SK-N-SH (cell line): ENCODE results near the gene SLAIN2. TPM values are rescaled to one million over a fixed set of nuclear protein-coding genes. Genes with fewer than 3 reads are reported as not detected.

ENCODE experiments used
- CTCF ChIA-PET: fragments of 300-600, 350-600 bp; formaldehyde crosslinking; extraction: SDS; loops from one replicate; lab custom pipeline; 2021; lab: Yijun Ruan, JAX
- POLR2A ChIA-PET: fragments of 350-600 bp; sonication (Branson Sonifier 250); formaldehyde crosslinking; extraction: SDS; loops from one replicate; lab custom pipeline; 2020; ENCODE audit warnings: antibody characterized with exemption, inconsistent platforms; lab: Yijun Ruan, JAX
- DNase-seq: peaks from one replicate; pipeline ENCODE4 v3.0.0; 2012
- H2AFZ ChIP-seq: fragments of 200-600 bp; sonication (generic); 2 replicates; pipeline ENCODE4 v1.8.1; 2016; ENCODE audit warnings: antibody characterized with exemption, mild to moderate bottlenecking, low read depth
- H3F3A ChIP-seq: fragments of 200-600 bp; sonication (generic); replicated peaks from 2 replicates; pipeline ENCODE3; 2016; ENCODE audit warnings: antibody characterized with exemption, mild to moderate bottlenecking; ENCODE audit not compliant: insufficient read depth
- H3K27ac ChIP-seq, 2 experiments: fragments of 200-500 bp in 1 of 2; fragments of 200-600 bp in 1 of 2; sonication (Bioruptor generic) in 1 of 2; sonication (generic), shearing (Covaris generic) in 1 of 2; 2 replicates each; pipeline versions ENCODE4 v1.5.1 to v1.6.1; 2014 to 2016; ENCODE audit warnings: low read depth in 2 of 2, inconsistent platforms in 1 of 2, low read length in 1 of 2, mild to moderate bottlenecking in 1 of 2, mixed read lengths in 1 of 2
- H3K27me3 ChIP-seq: fragments of 200-600 bp; sonication (generic), shearing (Covaris generic); 2 replicates; pipeline ENCODE4 v1.6.1; 2016; ENCODE audit warnings: mixed run types; ENCODE audit not compliant: insufficient read depth
- H3K36me3 ChIP-seq, 2 experiments: fragments of 200-500 bp in 1 of 2; fragments of 200-600 bp in 1 of 2; sonication (Bioruptor generic) in 1 of 2; sonication (generic) in 1 of 2; replicated peaks in 1 of 2; 2 replicates each; pipeline versions ENCODE3 to v1.5.1; 2014 to 2016; ENCODE audit warnings: low read length in 1 of 2, mild to moderate bottlenecking in 1 of 2; ENCODE audit not compliant: insufficient read depth in 2 of 2, control insufficient read depth in 1 of 2
- H3K4me1 ChIP-seq, 2 experiments: fragments of 200-500 bp in 1 of 2; fragments of 200-600 bp in 1 of 2; sonication (Bioruptor generic) in 1 of 2; sonication (generic), shearing (Covaris generic) in 1 of 2; 2 replicates each; pipeline versions ENCODE4 v1.5.1 to v1.6.1; 2014 to 2016; ENCODE audit warnings: low read depth in 1 of 2, low read length in 1 of 2, mixed run types in 1 of 2; ENCODE audit not compliant: insufficient read depth in 2 of 2, control insufficient read depth in 1 of 2
- H3K4me2 ChIP-seq: fragments of 200-600 bp; sonication (generic), shearing (Covaris generic); 2 replicates; pipeline ENCODE4 v1.6.1; 2017; ENCODE audit warnings: mixed run types
- H3K4me3 ChIP-seq, 2 experiments: fragments of 200-500 bp in 1 of 2; fragments of 200-600 bp in 1 of 2; sonication (Bioruptor generic) in 1 of 2; sonication (generic), shearing (Covaris generic) in 1 of 2; 2 replicates each; pipeline versions ENCODE4 v1.5.1 to v1.8.1; 2014 to 2016; ENCODE audit warnings: low read depth in 2 of 2, inconsistent platforms in 1 of 2, low read length in 1 of 2, mild to moderate bottlenecking in 1 of 2, mixed read lengths in 1 of 2, moderate library complexity in 1 of 2
- H3K79me2 ChIP-seq: fragments of 200-600 bp; sonication (generic); 2 replicates; pipeline ENCODE4 v1.8.1; 2017; ENCODE audit warnings: mild to moderate bottlenecking; ENCODE audit not compliant: insufficient read depth
- H3K9ac ChIP-seq: fragments of 200-600 bp; sonication (generic); 2 replicates; pipeline ENCODE4 v1.6.1; 2017; ENCODE audit warnings: mixed run types
- H3K9me2 ChIP-seq: fragments of 200-600 bp; sonication (generic); 2 replicates; pipeline ENCODE4 v1.6.1; 2017; ENCODE audit warnings: mixed run types
- H3K9me3 ChIP-seq: fragments of 200-600 bp; sonication (generic); 2 replicates; pipeline ENCODE4 v1.6.1; 2017; ENCODE audit warnings: mixed run types, mild to moderate bottlenecking, moderate library complexity
- H4K20me1 ChIP-seq: fragments of 200-600 bp; sonication (generic); 2 replicates; pipeline ENCODE4 v1.6.1; 2017; ENCODE audit warnings: mild to moderate bottlenecking, mixed run types; ENCODE audit not compliant: insufficient read depth
- CHD2 ChIP-seq: fragments of 150-350 bp; IDR thresholded peaks from 2 replicates; pipeline ENCODE4 v1.6.1; 2018; ENCODE audit warnings: low read length; ENCODE audit not compliant: partially characterized antibody
- ELF1 ChIP-seq: IDR thresholded peaks from 2 replicates; pipeline ENCODE4 v1.4.0; 2012
- FOXM1 ChIP-seq: IDR thresholded peaks from 2 replicates; pipeline ENCODE4 v1.4.0; 2012; ENCODE audit warnings: low read depth, mild to moderate bottlenecking
- GATA2 ChIP-seq: sonication (generic); formaldehyde crosslinking; IDR thresholded peaks from 2 replicates; pipeline ENCODE4 v1.5.0; 2020; ENCODE audit warnings: mild to moderate bottlenecking, missing genetic modification reagents
- MEF2A ChIP-seq: IDR thresholded peaks from 2 replicates; pipeline ENCODE4 v1.4.0; 2012; ENCODE audit warnings: low read depth, borderline replicate concordance
- MXI1 ChIP-seq: IDR thresholded peaks from 2 replicates; pipeline ENCODE4 v1.6.1; 2012; ENCODE audit warnings: mild to moderate bottlenecking, low read depth, low read length, improper control_type of control experiment
- NRF1 ChIP-seq: IDR thresholded peaks from 2 replicates; pipeline ENCODE4 v1.6.1; 2012; ENCODE audit warnings: low read depth, mild to moderate bottlenecking, low read length
- RCOR1 ChIP-seq: fragments of 150-350 bp; IDR thresholded peaks from 2 replicates; pipeline ENCODE4 v1.6.1; 2017; ENCODE audit warnings: antibody characterized with exemption, low read length
- WGBS: methylation state at CpG from one replicate; pipeline ENCODE4 v1.1.6; 2017; ENCODE audit warnings: low lambda C conversion rate; 5-methylcytosine and 5-hydroxymethylcytosine counted together
- polyA plus RNA-seq, 3 experiments: library from polyadenylated mRNA; depleted of rRNA; stranded (reverse); fragments of >200 nt; gene quantifications; 2 replicates each; pipeline ENCODE4 v1.2.3, GENCODE V29; 2012
- TF ChIP-seq, protein P1 (sequence below): IDR thresholded peaks from 2 replicates; pipeline ENCODE4 v1.4.0; 2012; ENCODE audit warnings: low read depth
- TF ChIP-seq, protein P2 (sequence below): fragments of 150-350 bp; IDR thresholded peaks from 2 replicates; pipeline ENCODE4 v1.6.1; 2016; ENCODE audit warnings: mild to moderate bottlenecking, low read depth, low read length
- TF ChIP-seq, protein P3 (sequence below): IDR thresholded peaks from 2 replicates; pipeline ENCODE4; 2012
- TF ChIP-seq, protein P4 (sequence below): IDR thresholded peaks from 2 replicates; pipeline ENCODE4 v1.6.1; 2012; ENCODE audit warnings: mild to moderate bottlenecking, low read depth, low read length, moderate library complexity
- TF ChIP-seq, protein P5 (sequence below): fragments of 150-350 bp; IDR thresholded peaks from 2 replicates; pipeline ENCODE4 v1.6.1; 2017; ENCODE audit warnings: antibody characterized with exemption, low read length, low read depth, borderline replicate concordance

SLAIN2 gene
- polyA plus RNA-seq, 1 of the 3 experiments (the other 2 are of a cell fraction) = 17.0 TPM

DNA sequence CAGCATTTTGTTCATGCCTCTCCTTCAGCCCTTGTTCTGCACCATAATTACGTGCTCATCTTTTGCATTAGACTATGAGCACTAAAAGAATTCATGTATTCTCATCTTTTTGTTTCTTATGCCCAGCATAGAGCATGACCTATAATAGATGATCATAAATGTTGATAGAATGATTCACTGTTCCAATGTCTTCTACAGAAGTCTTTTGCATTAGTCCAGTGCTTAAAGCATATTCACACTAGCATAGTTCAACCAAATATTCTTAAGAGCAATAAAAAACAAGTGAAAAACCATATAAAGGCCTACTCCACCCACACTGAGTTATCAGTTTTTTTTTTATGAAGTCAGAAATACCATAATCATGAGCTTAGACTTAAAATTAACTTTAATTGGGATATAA, 105.3 kb downstream of the SLAIN2 start:
- no peak for TF ChIP-seq ELF1
- TF ChIP-seq, protein P1, sequence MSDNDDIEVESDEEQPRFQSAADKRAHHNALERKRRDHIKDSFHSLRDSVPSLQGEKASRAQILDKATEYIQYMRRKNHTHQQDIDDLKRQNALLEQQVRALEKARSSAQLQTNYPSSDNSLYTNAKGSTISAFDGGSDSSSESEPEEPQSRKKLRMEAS = no peak
- TF ChIP-seq, protein P2, sequence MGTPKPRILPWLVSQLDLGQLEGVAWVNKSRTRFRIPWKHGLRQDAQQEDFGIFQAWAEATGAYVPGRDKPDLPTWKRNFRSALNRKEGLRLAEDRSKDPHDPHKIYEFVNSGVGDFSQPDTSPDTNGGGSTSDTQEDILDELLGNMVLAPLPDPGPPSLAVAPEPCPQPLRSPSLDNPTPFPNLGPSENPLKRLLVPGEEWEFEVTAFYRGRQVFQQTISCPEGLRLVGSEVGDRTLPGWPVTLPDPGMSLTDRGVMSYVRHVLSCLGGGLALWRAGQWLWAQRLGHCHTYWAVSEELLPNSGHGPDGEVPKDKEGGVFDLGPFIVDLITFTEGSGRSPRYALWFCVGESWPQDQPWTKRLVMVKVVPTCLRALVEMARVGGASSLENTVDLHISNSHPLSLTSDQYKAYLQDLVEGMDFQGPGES = no peak
- TF ChIP-seq NRF1 = no peak
- TF ChIP-seq MXI1 = no peak
- TF ChIP-seq FOXM1 = no peak
- no peak for TF ChIP-seq MEF2A
- TF ChIP-seq, protein P3, sequence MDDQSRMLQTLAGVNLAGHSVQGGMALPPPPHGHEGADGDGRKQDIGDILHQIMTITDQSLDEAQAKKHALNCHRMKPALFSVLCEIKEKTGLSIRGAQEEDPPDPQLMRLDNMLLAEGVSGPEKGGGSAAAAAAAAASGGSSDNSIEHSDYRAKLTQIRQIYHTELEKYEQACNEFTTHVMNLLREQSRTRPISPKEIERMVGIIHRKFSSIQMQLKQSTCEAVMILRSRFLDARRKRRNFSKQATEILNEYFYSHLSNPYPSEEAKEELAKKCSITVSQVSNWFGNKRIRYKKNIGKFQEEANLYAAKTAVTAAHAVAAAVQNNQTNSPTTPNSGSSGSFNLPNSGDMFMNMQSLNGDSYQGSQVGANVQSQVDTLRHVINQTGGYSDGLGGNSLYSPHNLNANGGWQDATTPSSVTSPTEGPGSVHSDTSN = no peak
- TF ChIP-seq CHD2 = no peak
- TF ChIP-seq GATA2 (CRISPR knock-in tag) = no peak
- TF ChIP-seq, protein P4, sequence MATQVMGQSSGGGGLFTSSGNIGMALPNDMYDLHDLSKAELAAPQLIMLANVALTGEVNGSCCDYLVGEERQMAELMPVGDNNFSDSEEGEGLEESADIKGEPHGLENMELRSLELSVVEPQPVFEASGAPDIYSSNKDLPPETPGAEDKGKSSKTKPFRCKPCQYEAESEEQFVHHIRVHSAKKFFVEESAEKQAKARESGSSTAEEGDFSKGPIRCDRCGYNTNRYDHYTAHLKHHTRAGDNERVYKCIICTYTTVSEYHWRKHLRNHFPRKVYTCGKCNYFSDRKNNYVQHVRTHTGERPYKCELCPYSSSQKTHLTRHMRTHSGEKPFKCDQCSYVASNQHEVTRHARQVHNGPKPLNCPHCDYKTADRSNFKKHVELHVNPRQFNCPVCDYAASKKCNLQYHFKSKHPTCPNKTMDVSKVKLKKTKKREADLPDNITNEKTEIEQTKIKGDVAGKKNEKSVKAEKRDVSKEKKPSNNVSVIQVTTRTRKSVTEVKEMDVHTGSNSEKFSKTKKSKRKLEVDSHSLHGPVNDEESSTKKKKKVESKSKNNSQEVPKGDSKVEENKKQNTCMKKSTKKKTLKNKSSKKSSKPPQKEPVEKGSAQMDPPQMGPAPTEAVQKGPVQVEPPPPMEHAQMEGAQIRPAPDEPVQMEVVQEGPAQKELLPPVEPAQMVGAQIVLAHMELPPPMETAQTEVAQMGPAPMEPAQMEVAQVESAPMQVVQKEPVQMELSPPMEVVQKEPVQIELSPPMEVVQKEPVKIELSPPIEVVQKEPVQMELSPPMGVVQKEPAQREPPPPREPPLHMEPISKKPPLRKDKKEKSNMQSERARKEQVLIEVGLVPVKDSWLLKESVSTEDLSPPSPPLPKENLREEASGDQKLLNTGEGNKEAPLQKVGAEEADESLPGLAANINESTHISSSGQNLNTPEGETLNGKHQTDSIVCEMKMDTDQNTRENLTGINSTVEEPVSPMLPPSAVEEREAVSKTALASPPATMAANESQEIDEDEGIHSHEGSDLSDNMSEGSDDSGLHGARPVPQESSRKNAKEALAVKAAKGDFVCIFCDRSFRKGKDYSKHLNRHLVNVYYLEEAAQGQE = no peak
- TF ChIP-seq RCOR1 = no peak
- TF ChIP-seq, protein P5, sequence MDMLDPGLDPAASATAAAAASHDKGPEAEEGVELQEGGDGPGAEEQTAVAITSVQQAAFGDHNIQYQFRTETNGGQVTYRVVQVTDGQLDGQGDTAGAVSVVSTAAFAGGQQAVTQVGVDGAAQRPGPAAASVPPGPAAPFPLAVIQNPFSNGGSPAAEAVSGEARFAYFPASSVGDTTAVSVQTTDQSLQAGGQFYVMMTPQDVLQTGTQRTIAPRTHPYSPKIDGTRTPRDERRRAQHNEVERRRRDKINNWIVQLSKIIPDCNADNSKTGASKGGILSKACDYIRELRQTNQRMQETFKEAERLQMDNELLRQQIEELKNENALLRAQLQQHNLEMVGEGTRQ = no peak
- 60% methylated on average over 1 of the region's 1 CpG for WGBS
- POLR2A ChIA-PET = no interaction called here
- no peak for DNase-seq
- no peak overlapping the region for H3K4me2 ChIP-seq
- no peaks in the 10 kb centered on the region for H3K9me3 ChIP-seq
- no peaks in the 10 kb centered on the region for H3K36me3 ChIP-seq
- H2AFZ ChIP-seq = no peak overlapping the region
- no peak overlapping the region for H3K4me3 ChIP-seq
- H3K9ac ChIP-seq = no peak overlapping the region
- peaks cover 3% of the 10 kb centered on the region for H3F3A ChIP-seq
- H3K27me3 ChIP-seq = no peaks in the 10 kb centered on the region
- CTCF ChIA-PET = interaction anchor here (0.9 to 4.3 kb wide), 8 partner anchors 15 to 517 kb away, joined by 3 to 50 read pairs (median 6); partner anchors contain the start of gene SLC10A4
- no peaks in the 10 kb centered on the region for H3K9me2 ChIP-seq
- no peak overlapping the region for H3K27ac ChIP-seq
- H3K79me2 ChIP-seq = no peaks in the 10 kb centered on the region
- H3K4me1 ChIP-seq = no peaks in the 10 kb centered on the region
- H4K20me1 ChIP-seq = no peaks in the 10 kb centered on the region
